Measurements from ENCODE around the gene MYO18B. TPM values are rescaled to one million over a fixed set of nuclear protein-coding genes. Genes with fewer than 3 reads are reported as not detected.

MYO18B gene
- total RNA-seq, 2 donors from 2014 or later = 0.23 to 0.38 TPM

DNA sequence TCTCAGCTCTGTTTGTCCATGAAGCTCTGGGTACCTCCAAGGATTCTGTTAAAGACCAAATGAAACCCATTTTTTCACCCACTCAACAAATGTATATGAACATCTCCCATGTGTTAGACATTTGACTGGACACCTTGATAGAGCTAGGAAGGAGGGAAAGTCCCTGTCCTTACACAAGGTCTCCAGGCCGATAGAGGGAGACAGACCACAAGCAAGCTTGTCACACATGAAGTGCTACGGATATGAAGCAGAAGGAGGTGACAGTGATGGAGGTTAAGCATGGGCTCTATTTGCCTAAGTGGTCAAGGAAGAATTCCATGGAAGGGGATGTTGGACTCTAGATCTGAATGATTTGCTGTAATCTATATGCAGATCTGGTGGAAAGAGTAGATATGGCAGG lies 138.5 kb downstream of the MYO18B start:
- intact Hi-C loops (cut with DNase I) = no loop called here
- DNase-seq (ENCODE audit: low spot score) = no peak

- intact Hi-C loops (cut with DNase I) = no loop called here
- no peak for DNase-seq (ENCODE audit: low spot score)
Observed at GRCh38 chr22:25881210-25881755, 139.3 kb downstream of the MYO18B start.

- intact Hi-C loops (cut with DNase I) = no loop called here
- DNase-seq (ENCODE audit: low spot score) = no peak
Observed at GRCh38 chr22:25882360-25882759, 140.4 kb downstream of the MYO18B start.

- intact Hi-C loops (cut with DNase I) = no loop called here
Observed at GRCh38 chr22:25883482-25884033, 141.6 kb downstream of the MYO18B start.

GRCh38 chr22:25884121-25884520 lies 142.1 kb downstream of the MYO18B start:
- DNase-seq (ENCODE audit: low spot score) = no peak
- intact Hi-C loops (cut with DNase I) = no loop called here

More at GRCh38 chr22:25883482-25884033, 141.6 kb downstream of the MYO18B start:
- DNase-seq (ENCODE audit: low spot score) = no peak

DNA sequence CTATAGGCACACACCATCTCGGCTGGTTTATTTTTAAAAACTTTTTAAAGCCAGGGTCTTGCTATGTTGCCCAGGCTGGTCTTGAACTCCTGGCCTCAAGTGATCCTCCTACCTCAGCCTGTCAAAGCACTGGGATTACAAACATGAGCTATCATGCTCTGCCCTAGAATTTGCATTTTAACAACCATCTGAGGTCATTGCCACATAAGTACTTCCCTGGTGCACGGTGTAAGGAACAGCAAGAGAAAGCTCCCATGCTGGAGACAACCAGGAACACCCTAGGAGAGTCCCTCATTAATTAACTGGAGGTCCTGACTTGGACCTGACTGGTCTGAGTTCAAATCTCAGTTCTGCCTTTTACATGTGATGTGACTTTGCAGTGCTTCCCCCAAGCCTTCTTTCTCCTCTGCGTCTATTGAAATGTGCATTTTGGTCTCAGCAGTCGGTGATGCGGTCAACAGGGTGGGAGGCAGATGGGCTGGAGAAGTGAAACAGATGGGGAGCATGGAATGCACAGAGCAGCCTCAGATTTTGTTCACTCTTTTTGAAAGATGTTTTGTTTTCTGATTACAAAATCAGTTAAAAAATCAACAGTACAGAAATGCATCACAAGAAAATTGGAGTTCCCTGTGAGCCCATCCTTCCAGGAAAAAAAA lies 146.5 kb downstream of the MYO18B start:
- intact Hi-C loops (cut with DNase I) = no loop called here
- DNase-seq (ENCODE audit: low spot score) = no peak

DNA sequence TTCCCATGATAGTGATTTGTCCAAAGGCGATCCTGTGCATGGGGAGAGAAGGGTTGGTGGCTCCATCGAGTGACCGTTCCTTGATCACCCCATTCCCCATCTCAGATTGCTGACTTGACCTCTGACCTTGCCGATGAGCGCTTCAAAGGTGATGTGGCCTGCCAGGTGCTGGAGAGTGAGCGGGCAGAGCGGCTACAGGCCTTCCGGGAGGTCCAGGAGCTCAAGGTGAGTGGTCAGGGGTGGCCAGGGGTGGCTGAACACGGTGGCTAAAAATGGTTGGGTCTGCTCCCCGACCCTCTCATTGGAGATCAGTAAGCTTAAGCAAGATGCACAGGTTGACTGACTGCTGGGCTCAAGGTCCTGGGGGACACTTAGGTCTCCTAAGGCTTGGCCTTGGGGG lies 148.7 kb downstream of the MYO18B start:
- DNase-seq (ENCODE audit: low spot score) = no peak
- intact Hi-C loops (cut with DNase I) = loop anchor here in 1 of 2 donors (5.0 kb wide), 1 partner anchor 632 kb away; no protein-coding TSS in a partner anchor

DNA sequence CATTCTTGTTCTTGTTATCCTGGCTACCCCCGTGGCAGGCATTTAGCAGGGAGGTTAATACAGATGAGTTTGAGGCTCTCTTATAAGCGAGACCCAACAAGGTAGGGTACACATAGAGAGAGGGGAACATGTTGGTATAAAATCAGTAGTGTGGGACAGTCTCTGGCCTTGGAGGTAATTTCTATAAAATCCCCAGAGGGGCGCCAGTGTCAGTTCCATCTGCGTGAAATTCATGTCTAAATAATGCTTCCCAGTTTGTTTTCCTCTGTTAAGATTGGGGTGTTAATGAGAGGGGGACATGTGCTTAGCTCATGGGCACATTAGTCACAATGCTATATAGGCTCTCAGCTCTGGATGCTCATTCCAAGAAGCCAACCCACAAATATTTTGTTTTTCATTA lies 150.7 kb downstream of the MYO18B start:
- DNase-seq (ENCODE audit: low spot score) = no peak
- intact Hi-C loops (cut with DNase I) = loop anchor here in 1 of 2 donors (5.0 kb wide), 1 partner anchor 630 kb away; no protein-coding TSS in a partner anchor

- no peak for DNase-seq (ENCODE audit: low spot score)
- intact Hi-C loops (cut with DNase I) = no loop called here
Observed at GRCh38 chr22:25895678-25896077, 153.7 kb downstream of the MYO18B start.

DNA sequence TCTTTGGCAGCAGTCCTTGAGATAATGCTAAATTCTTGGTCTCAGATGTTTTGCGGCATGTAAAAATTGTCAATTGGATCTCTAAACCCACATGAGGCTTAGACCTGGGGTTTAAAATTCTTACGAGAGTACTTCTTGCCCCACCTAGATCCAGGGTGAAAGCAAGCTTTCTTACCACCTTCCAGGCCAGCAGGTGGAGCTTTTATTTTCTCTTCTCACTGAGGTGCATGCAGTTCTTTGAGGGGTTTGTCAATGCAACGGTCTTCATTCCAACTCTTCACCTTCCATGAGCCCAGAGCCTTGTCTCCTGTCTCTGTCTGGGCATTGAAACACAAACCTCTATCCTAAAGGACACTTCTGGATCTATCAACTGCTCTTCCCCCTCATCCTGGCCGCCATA lies 154.1 kb downstream of the MYO18B start:
- intact Hi-C loops (cut with DNase I) = no loop called here

GRCh38 chr22:25896592-25896991 lies 154.6 kb downstream of the MYO18B start:
- no peak for DNase-seq (ENCODE audit: low spot score)
- intact Hi-C loops (cut with DNase I) = no loop called here

More for the DNA sequence above, 154.1 kb downstream of the MYO18B start:
- no peak for DNase-seq (ENCODE audit: low spot score)

GRCh38 chr22:25898707-25899365 lies 156.8 kb downstream of the MYO18B start:
- intact Hi-C loops (cut with DNase I) = no loop called here

DNA sequence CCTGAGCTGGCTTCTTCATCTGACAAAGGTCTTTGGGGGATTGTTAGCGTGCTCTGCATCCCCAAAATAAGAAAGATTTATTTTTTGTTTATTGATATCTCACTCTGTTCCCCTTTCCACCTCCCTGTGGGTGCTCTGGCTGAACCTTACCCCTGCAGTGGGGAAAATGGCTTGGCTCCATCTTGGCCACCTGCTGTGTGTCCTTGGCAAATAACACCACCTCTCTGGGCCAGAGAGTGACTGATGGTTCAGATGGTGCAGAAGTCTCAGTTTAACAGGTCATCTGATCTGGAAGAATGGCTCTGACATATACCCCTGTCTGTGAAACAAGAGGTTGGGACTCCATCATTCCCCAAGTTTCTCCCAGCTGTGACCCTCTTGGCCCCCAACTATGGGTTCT lies 157.6 kb downstream of the MYO18B start:
- DNase-seq (ENCODE audit: low spot score) = no peak
- intact Hi-C loops (cut with DNase I) = no loop called here

More at GRCh38 chr22:25898707-25899365, 156.8 kb downstream of the MYO18B start:
- DNase-seq (ENCODE audit: low spot score) = no peak

- intact Hi-C loops (cut with DNase I) = no loop called here
- no peak for DNase-seq (ENCODE audit: low spot score)
Observed at GRCh38 chr22:25900390-25900789, 158.4 kb downstream of the MYO18B start.

DNA sequence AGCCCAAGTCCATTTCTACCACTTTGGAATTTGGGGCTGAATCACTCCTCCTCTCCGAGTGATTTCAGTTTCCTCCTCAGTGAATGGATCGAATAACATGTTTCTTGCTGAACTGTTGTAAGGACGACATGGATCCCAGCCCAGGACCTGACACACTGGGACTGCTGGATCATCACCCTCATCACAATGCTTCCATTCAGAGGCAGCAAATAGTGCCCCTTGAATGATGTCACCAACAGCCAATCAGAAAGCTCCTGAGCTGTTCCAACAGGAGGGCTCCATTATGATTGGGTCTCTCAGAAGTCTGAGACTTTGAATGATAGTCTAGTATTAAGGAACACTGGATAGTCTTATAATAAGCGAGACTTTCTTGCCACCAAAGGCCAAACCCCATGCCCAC lies 158.9 kb downstream of the MYO18B start:
- DNase-seq (ENCODE audit: low spot score) = no peak
- intact Hi-C loops (cut with DNase I) = no loop called here

GRCh38 chr22:25902402-25902801 lies 160.4 kb downstream of the MYO18B start:
- DNase-seq (ENCODE audit: low spot score) = no peak
- intact Hi-C loops (cut with DNase I) = no loop called here

GRCh38 chr22:25903294-25903693 lies 161.3 kb downstream of the MYO18B start:
- intact Hi-C loops (cut with DNase I) = no loop called here
- DNase-seq (ENCODE audit: low spot score) = no peak

- DNase-seq (ENCODE audit: low spot score) = no peak
- intact Hi-C loops (cut with DNase I) = no loop called here
Observed at GRCh38 chr22:25908212-25908611, 166.2 kb downstream of the MYO18B start.

DNA sequence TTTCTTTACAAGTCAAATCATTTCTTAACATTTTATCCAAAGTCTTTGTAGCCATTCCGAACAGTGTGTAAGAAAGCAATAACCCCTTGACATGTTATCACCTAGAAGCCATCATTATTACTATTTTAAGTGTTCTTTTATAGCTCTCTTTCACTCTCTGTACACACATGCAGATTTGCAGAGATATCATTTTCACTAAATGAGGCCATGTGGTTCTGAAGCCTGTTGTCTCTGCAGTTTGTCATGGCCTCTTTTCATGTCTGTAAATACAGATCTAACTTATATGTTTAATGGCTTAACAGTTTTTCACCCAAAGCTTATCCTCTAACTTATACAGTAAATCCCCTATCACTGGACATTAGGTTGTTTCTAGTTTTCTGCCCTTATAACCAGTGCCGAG lies 166.8 kb downstream of the MYO18B start:
- no peak for DNase-seq (ENCODE audit: low spot score)
- intact Hi-C loops (cut with DNase I) = no loop called here

DNA sequence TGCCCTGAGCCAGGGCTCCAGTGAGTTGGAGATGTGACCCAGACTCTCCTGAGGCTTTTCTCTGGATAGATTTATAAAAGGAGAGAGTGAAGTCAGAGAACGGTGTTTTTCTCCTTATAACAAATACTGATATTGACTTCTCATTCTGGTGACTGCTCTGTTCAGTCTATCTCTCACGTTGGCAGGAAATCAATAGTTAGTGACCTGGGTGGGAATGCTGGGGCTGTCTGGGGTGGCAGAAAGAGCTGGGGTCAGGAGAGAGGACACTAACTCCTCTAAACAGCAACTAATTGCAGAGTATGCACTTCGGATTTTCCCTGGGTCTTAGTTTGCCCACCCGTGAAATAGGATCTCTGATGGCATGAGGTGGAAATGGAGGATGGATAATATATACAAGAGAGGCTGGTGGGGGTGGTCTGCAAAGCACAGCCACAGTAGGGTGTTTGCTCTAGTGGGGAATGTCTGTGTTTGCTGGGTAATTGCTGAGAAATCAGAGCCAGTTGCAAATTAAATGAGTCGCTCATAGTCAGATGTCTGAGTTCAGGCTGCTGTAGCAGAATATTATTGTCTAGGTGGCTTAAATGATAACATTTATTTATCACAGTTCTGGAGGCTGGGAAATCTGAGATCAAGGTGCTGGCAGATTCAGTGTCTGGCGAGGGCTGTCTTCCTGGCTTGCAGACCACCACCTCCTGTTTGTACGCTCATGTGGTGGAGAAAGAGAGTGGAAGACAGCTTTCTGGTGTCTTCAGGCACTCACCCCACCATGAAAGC lies 167.8 kb downstream of the MYO18B start:
- no peak for DNase-seq (ENCODE audit: low spot score)
- intact Hi-C loops (cut with DNase I) = no loop called here

Measured in posterior vena cava (tissue), 2 donors.